Fibroblast of skin of left biceps (primary cell): ENCODE measurements around the gene VKORC1L1.
"Not testable (repeated sequence)": the region's sequence is repeated elsewhere in the genome, so short reads cannot be mapped to it uniquely, and the experiment has no call there.

ENCODE experiments used
- DNase-seq, 2 experiments: peaks; one replicate each; pipeline ENCODE4 v3.0.0-alpha.2; 2013; ENCODE audit warnings: low read depth in 2 of 2

Gene VKORC1L1

DNA sequence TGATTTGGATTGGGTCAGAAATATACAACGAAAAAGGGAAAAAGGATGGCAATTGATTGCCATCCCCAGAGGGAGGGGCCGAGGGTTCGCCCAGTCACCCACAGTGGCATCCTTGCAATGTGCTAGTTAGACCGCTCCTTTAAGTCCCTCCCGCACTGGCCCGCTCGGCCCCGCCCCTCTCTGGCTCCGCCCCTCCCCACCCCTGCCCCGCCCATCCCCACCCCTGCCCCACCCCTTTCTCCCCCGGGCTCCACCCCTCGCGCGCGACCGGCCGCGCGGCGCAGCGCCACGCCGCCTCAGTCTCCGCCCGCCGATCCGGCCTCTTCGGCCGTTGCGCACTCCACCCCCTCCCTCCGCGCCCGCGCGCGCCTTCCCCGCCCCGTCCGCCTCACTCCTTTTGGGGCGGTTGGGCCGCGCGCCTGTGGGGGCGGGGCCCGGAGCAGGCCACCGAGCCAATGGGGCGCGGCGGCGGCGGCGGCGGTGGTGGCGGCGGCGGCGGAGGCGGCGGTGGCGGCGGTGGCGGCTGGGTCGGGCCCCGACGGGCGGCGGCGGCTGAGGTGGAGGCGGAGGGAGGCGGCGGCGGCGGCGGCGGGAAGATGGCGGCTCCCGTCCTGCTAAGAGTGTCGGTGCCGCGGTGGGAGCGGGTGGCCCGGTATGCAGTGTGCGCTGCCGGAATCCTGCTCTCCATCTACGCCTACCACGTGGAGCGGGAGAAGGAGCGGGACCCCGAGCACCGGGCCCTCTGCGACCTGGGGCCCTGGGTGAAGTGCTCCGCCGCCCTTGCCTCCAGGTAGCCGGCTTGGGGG lies at the start of gene VKORC1L1:
TSS of gene VKORC1L1 (plus strand) at position 299 of the 806 bp plus-strand sequence. CDS start at position 597, 298 bp downstream.
- peak; percentile 82 to 85 for DNase-seq

DNA sequence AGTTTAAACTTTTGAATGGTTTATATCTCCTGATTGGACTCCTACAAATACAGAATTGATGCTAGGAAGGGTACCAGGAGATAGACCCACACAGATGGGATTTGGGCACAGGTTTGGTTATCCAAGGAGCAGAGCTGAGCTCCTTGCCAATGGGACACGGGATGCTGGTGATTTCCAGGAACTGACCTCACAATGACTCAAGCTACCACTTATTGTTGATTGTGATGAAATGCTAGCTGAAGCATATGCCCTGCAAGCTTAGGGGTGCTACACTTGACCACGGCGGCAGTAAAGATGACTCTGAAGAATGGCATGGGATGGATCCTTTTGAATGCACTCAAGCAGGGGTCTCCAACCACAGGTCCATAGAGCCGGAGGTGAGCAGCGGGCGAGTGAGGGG lies 45.5 kb upstream of the VKORC1L1 start:
- DNase-seq: no peak

DNA sequence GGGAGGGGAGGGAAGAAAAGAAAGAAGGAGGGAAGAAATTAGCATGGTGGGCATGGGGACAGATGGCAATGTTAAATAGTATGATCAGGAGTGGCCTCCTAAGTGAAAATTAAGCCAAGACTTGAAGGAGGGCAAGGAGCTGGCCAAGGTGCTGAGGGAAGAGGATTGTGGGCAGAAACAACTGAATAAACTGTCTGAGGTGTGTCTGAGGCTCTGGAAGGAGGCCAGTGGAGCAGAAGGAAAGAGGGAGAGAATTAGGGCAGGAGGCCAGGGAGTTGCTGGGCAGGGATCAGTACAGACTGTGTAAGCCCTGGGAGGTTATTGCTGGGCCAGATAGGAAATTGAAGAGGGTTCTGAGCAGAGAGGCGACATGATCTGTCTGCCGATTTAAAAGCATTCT lies 40.6 kb upstream of the VKORC1L1 start:
- DNase-seq: no peak

DNA sequence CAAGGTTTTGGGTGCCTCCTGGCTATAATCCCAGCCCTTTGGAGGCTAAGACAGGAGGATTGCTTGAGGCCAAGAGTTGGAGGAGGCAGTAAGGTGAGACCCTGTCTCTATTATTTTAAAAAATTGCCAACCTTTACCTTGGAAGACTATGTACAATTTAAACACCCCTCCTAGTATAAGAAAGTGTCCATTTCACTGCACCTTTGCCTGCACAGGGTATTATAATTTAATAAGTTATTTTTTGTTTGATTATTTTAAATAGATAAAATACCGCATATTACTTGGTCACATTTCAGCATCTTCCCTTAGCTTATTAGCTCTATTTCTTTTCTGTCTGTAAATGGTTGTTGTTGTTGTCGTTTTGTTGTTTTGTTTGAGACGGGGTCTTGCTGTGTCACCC lies 36.2 kb upstream of the VKORC1L1 start:
- not testable (repeated sequence) for DNase-seq

DNA sequence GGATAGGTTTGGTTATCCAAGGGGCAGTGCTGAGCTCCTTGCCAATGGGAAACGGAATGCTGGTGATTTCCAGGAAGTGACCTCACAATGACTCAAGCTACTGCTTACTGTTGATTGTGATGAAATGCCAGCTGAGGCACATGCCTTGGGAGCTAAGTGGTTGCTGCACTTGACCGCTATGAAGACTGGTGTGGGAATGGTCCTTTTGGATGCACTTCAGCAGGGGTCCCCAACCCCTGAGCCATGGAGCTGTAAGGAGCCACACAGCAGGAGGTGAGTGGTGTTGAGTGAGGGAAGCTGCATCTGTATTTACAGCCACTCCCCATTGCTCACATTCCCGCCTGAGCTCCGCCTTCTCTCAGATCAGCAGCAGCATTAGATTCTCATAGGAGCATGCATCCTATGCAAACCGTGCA lies 35.3 kb upstream of the VKORC1L1 start:
- not testable (repeated sequence) for DNase-seq

DNA sequence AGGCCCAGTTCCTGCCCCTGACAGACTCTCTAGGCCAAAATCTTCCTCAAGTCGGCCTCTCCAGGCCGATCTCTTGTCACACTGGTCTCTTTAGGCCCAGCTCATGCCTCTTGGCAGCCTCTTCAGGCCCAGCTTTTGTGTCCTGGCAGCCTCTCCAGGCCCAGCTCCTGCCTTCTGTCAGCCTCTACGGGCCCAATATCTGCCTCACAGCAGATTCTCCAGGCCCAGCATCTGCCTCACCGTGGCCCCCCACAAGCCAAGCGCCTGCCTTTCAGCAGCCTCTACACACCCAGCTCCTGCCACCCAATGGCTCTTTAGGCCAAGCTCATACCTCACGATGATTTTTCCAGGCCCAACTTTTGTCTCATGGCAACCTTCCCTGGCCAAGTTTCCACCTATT lies 33.0 kb upstream of the VKORC1L1 start:
- no peak for DNase-seq

DNA sequence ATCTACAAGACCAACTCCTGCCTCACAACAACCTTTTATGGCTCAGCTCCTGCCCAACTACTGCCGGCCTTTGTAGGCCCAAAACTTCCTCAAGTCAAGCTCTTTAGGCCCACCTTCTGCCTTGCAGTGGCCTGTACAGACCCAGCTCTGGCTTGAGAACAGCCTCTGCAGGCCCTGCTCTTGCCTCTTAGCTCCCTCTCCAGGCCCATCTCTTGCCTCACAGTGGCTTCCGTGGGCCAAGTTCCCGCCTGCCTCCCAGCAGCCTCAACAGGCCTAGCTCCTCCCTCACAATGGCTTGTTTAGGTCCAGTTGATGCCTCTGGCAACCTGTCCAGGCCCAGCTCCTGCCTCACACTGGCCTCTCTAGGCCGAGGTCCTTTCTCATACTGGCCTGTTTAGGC lies 32.4 kb upstream of the VKORC1L1 start:
- DNase-seq: no peak

DNA sequence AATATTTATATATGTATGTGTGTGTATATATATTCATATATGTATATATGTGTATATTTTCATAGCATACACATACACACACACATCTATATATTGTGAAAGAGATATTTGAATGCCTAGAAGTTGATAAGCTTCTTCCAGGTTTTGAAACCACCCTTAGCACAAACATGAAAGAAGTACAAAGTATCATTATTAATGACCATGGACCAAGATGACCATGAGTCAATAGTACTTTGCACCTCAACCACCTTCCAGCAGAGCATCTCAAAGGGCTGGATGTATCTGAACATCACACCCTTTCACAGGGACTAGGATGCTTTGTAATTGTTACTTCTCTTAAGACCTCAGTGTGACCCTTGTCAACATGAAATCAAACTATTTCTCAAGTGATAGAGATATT lies 29.3 kb upstream of the VKORC1L1 start:
- DNase-seq: not testable (repeated sequence)

DNA sequence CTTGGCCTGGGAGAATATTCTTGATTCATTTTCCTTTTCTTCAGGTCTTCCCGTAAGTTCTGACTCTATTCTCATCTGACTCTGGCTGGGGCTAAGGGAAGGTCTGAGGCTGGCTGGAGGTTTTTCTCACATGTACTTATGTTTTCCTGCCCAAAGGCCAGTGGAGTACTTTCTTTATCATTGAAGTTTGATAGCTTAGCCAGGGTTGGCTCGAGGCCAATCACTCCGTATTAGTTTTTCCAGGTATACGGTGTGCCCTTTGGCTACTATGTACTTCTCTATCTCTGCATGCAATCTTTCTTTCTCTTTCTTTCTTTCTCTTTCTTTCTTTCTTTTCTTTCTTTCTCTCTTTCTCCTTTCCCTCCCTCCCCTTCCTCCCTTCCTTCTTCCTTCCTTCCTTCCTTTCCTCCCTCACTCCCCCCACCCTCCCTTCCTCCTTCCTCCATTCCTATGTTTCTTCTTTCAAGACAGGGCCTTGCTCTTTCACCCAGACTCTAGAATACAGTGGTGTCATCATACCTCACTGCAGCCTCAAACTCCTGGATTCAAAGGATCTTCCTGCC lies 26.8 kb upstream of the VKORC1L1 start:
- DNase-seq: no peak

DNA sequence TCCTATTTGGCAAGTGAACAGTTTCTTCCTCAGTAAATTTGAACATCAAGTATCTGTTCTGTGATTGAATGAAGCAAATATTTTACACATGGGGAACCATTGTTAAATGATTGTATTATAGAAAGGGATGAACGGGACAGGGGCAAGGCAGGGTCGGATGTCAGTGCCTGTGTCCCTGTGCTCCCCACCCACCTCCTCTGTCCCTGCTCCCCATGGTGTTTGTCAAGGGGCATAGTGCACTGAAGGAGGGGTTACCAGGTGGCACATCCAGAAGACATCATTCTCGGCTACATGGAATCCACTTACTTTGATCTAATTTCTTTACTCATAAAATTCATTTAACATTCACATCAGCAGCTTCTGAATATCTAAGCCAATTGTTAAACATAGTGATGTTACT lies 19.4 kb upstream of the VKORC1L1 start:
- DNase-seq: not testable (repeated sequence)

DNA sequence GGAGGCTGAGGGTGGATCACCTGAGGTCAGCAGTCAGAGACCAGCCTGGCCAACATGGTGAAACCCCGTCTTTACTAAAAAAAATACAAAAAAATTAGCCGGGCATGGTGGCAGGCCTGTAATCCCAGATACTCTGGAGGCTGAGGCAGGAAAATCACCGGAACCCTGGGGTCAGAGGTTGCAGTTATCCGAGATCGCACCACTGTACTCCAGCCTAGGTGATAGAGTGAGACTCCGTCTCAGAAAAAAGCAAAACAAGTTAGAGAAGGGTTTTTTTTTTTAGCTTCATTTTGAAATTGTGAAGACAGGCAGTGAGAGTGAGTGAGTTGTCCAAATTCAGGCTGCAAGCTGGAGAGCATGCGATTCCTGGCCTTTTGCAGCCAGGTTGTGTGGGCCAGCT lies 19.0 kb upstream of the VKORC1L1 start:
- not testable (repeated sequence) for DNase-seq

DNA sequence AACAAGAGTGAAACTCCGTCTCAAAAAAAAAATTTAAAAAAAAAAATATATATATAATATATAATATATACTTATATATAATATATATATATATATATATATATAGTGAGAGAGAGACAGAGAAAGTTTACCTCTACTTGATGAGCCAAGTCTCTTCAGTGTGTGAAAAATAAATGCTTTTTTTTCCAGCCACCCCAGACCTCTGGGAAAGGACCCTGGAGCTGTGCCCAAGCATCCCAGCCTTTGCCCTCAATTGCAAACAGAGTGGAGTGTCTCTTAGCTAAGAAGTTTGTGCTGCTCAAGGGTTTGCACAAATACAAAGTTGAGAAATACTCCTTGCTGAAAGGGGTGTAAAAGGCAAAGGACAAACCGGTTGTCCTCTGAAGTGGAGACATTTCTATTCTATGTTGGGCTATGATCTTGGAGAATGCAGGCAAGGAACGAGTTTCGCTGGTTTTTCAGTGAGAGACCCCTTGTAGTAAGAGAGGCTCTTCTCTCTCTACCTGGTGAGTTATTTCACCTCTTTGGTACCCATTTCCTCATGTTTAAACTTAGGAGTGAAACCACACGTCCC lies 15.5 kb upstream of the VKORC1L1 start:
- not testable (repeated sequence) for DNase-seq

DNA sequence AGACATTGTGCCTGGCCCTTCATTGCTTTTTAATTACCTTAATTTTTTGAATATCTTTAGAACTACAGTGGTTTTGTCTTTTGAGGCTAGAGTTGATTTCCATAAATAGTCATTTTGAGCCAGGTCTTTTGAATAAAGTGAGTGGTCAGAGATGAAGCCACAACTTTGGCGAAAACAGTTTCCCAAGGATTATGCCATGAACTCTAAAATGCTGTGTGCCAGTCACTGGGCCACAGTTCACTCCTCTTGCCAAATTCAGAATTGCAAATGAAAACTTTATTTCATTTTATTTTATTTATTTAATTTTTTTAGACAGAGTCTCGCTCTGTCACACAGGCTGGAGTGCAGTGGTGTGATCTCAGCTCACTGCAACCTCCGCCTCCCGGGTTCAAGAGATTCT lies 14.2 kb upstream of the VKORC1L1 start:
- DNase-seq: not testable (repeated sequence)

DNA sequence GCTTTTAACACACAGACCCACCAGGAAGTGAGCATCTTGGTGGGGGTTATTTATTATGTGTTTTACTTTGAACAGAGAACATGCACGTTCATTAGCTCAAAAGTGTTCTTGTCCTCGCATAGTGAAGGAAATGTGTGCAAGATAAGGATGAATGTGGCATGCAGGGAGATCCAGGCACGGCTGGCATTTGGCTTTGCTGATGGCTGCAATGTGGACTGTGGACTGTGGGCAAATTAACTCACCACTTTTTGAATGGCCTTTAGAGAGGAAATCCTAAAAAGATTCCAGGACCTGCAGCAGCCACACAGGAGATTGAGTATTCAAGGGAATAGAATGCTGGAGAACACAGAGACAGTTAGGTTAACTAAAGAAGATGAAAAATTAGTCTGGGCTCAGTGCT lies 6.6 kb upstream of the VKORC1L1 start:
- not testable (repeated sequence) for DNase-seq

DNA sequence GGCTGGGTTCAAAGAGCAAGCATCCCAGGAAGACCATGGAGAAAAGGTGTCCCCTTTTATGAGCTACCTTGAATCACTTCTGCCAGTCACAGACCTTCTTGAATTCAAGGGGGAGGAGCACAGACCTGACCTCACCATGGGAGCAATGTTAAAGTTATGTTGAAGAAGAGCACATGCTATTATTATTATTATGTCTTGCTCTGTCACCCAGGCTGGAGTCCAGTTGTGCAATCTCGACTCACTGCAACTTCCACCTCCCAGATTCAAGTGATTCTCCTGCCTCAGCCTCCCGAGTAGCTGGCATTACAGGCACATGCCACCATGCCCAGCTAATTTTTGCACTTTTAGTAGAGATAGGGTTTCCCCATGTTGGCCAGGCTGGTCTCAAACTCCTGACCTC lies 5.2 kb upstream of the VKORC1L1 start:
- not testable (repeated sequence) for DNase-seq

DNA sequence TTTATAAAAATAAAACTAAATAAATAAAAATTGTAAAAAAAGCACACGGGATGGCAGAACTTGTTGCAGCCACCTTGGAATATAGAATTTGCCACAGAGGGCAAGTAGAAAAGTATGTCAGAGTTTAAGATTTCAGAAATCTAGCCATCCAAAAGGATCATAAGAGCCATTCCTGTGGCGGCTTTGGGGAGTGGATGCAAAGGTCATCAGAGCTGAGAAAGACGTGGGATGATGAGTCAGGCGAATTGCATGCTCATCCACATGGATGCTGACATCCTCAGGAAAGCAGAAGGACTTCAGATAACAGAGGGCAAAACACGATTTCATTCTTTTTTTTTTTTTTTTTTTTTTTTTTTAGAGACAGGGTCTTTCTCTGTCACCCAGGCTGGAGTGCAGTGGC lies 3.6 kb upstream of the VKORC1L1 start:
- peak; percentile 16 to 22 for DNase-seq

DNA sequence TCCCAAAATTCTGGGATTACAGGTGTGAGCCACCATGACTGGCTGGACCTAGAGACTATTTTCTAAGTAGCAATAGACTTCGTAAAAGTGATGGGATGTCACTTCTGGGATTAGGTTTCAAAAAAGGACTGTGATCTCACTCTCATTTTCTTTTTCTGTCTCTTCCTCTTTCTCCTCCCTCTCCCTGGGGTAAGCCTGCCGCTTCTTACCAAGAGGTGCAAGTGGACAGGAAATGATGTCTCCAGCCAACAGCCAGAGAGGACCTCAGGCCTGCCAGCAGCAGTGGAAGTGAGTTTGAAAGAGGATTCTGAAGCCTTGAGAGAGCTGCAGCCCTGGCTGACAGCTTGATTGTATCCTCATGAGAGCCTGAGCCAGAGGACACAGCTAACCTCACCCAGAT lies 1.4 kb upstream of the VKORC1L1 start:
- DNase-seq: not testable (repeated sequence)

DNA sequence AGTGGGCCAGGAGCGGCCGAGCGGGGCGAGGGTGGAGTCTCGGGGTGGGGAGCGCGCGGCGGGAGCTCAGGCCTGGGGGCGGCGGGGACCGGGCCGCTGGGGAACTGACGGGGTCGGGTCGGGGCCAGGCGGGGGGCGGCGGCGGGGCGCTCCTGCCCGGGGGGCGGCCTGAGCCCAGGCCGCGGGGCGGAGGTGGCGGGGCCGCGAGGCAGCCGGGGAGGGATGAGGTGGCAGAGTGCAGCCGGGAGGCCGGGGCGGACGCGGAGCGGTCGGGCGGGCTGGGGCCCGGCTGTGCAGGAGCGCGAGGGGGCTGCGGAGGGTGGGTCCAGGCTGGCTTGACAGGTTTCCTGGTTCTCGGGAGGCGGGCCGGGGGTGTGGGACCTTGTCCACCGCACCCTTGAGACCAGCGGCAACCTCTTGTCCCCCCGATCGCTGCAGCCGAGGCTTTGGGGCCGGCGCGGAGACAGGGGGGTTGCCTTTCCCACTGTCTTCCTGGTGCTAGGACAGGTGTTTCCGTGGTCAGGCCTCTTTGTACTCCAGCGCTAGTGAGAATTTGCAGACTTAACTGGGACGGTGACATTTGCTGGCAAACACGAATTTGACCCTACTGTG lies 814 bp downstream of the VKORC1L1 start:
- not testable (repeated sequence) for DNase-seq

DNA sequence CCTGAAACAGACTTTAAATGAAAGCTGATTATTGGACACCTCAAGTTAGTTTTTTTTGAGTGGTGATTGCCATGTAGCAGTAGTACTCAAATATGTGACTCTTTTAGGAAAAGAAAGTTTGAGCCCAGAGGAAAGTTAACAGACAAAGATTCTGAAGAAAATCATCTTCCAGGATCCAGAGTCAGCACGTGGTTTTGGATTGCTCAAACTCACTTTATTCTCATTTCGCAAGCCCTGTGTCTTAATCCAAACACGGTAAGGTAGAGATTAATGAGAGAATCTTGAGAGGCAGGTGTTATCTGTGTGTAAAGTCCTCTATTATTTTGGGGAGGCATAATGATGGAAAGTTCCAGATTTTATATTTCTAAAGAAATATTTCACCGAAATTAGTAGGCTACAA lies 2.8 kb downstream of the VKORC1L1 start:
- not testable (repeated sequence) for DNase-seq

DNA sequence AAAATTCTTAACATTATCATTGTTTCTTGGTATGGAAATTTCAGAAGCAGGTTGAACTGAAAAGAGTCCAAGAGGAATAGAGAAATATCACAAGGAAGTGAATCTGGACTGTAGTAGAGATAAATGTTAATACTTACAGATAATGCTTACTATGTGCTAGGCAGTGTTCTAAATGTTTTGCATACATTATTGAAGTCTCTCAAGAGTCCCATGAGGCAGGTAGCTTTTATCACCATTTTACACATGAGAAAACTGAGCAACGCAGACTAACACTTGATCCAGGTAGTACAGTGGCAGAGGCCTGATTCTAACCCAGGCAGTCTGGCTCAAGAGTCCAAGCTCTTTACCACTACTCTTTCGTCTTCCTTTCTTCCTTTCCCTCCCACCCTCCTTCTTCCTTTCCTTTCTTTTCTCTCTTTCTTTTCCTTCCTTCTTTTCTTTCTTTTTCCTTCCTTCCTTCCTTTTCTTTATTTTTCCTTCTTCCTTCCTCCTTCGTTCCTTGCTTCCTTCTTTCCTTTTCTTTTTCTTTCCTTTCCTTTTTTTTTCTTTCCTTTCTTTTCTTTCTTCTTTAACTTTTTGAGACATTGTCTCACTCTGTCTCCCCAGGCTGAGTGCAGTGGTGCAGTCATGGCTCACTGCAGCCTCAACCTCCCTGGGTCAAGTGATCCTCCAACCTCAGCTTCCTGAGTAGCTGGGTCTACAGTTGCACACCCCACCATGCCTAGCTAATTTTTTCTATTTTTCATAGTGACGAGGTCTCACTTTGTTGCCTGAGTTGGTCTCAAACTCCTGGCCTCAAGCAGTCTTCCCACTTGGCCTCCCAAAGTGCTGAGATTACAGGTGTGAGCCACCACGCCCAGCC lies 6.6 kb downstream of the VKORC1L1 start:
- not testable (repeated sequence) for DNase-seq

DNA sequence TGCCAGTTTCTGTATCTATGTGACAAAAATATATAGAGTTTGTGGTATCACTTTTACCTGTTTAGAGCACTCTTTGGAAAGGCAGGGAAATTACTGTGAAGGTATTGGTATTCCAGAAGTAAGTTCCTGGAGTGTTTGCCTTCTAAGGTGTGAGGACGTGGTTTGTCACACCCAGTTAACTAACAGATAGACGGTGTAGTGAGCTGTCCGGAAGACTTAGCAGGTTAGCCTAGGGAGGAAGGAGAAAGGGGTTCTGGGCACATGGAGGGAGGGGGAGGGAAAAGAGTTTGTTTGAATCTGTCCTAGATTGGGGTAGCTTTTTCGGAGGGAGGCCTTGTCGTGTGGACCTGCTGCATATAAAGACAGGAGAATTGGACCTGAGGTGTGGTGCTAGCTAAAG lies 7.4 kb downstream of the VKORC1L1 start:
- not testable (repeated sequence) for DNase-seq

DNA sequence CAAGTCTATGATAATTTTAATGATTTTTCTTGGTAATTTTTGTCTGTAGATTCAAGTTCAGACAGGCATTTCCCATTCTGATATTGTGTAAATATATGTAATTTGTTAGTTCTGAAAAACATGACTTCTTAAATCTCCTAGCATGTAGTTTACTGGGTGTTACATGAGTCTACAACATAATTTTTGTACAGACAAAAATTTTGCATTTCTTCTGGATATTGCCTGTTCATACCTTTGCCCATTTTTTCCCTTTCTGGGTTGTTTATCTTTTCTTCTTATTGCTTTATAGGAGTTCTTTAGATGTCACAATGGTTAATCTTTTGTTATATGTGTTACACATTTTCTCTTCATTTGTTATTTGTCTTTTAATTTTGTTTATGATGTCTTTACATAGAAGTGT lies 12.1 kb downstream of the VKORC1L1 start:
- not testable (repeated sequence) for DNase-seq
